K562 (cell line): Measurements from ENCODE around the gene HOXA5. TPM values are rescaled to one million over a fixed set of nuclear protein-coding genes. Genes with fewer than 3 reads are reported as not detected.

Experiments used
- CC2D1A ChIP-seq: fragments of 450-650 bp; IDR thresholded peaks from 2 replicates; pipeline ENCODE4 v1.6.1; 2017; ENCODE audit warnings: mild to moderate bottlenecking
- ZNF146 ChIP-seq: IDR thresholded peaks from one replicate; pipeline ENCODE4 v1.6.1; 2018; ENCODE audit warnings: missing compliant biosample characterization; ENCODE audit not compliant: unreplicated experiment
- polyA plus RNA-seq, 8 experiments: library from polyadenylated mRNA; depleted of rRNA in 4 of 8; stranded (reverse) in 5 of 8; unstranded in 3 of 8; fragments of >200 nt; fragmentation: Nextera tagmentation in 2 of 8; fragmentation: Illumina TruSeq in 1 of 8; extraction: Ambion mirVana in 2 of 8; extraction: Trizol in 1 of 8; gene quantifications; 2 replicates each; pipeline versions ENCODE4 v1.2.1 to v1.2.3, GENCODE V29; 2011 to 2014; ENCODE audit warnings: inconsistent platforms in 1 of 8, missing spikeins in 1 of 8
- total RNA-seq, 7 experiments: library from RNA; depleted of rRNA in 6 of 7; stranded (reverse); fragments of >200 nt in 6 of 7; fragmentation: Illumina TruSeq in 2 of 7; extraction: Trizol in 2 of 7; gene quantifications; 2 replicates each; pipeline versions ENCODE4 v1.2.1 to v1.2.3, GENCODE V29; 2011 to 2021; ENCODE audit warnings: low replicate concordance in 1 of 7
- TF ChIP-seq, protein P1 (sequence below): fragments of 200-600 bp; sonication (generic); IDR thresholded peaks from one replicate; pipeline ENCODE4 v1.6.1; 2012; ENCODE audit warnings: mild to moderate bottlenecking, low read depth, low read length, inconsistent platforms

Gene HOXA5
- total and polyA plus RNA-seq, 9 of the 15 experiments (the other 6 are each of a cell fraction or from before 2014, with no cell fraction given), result 0.13 TPM; not detected in 8

DNA sequence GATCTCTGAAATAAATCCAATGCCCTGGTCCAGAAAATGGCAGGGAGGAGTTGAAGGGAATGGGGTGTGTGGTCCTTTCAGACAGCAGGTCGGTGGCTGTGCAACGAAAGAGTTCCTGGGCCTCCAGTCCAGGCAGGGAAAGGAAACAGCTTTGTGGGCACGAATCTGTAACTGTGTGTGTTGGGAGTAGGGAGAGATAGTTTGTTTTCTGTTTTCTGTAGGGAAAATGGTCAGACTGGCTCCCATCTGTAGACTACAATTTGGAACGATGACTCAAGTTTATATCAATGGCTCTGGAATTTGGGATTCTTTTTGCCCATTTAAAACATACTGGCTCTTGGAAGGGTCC, 24.4 kb upstream of the HOXA5 start (continued):
- TF ChIP-seq, protein P1, sequence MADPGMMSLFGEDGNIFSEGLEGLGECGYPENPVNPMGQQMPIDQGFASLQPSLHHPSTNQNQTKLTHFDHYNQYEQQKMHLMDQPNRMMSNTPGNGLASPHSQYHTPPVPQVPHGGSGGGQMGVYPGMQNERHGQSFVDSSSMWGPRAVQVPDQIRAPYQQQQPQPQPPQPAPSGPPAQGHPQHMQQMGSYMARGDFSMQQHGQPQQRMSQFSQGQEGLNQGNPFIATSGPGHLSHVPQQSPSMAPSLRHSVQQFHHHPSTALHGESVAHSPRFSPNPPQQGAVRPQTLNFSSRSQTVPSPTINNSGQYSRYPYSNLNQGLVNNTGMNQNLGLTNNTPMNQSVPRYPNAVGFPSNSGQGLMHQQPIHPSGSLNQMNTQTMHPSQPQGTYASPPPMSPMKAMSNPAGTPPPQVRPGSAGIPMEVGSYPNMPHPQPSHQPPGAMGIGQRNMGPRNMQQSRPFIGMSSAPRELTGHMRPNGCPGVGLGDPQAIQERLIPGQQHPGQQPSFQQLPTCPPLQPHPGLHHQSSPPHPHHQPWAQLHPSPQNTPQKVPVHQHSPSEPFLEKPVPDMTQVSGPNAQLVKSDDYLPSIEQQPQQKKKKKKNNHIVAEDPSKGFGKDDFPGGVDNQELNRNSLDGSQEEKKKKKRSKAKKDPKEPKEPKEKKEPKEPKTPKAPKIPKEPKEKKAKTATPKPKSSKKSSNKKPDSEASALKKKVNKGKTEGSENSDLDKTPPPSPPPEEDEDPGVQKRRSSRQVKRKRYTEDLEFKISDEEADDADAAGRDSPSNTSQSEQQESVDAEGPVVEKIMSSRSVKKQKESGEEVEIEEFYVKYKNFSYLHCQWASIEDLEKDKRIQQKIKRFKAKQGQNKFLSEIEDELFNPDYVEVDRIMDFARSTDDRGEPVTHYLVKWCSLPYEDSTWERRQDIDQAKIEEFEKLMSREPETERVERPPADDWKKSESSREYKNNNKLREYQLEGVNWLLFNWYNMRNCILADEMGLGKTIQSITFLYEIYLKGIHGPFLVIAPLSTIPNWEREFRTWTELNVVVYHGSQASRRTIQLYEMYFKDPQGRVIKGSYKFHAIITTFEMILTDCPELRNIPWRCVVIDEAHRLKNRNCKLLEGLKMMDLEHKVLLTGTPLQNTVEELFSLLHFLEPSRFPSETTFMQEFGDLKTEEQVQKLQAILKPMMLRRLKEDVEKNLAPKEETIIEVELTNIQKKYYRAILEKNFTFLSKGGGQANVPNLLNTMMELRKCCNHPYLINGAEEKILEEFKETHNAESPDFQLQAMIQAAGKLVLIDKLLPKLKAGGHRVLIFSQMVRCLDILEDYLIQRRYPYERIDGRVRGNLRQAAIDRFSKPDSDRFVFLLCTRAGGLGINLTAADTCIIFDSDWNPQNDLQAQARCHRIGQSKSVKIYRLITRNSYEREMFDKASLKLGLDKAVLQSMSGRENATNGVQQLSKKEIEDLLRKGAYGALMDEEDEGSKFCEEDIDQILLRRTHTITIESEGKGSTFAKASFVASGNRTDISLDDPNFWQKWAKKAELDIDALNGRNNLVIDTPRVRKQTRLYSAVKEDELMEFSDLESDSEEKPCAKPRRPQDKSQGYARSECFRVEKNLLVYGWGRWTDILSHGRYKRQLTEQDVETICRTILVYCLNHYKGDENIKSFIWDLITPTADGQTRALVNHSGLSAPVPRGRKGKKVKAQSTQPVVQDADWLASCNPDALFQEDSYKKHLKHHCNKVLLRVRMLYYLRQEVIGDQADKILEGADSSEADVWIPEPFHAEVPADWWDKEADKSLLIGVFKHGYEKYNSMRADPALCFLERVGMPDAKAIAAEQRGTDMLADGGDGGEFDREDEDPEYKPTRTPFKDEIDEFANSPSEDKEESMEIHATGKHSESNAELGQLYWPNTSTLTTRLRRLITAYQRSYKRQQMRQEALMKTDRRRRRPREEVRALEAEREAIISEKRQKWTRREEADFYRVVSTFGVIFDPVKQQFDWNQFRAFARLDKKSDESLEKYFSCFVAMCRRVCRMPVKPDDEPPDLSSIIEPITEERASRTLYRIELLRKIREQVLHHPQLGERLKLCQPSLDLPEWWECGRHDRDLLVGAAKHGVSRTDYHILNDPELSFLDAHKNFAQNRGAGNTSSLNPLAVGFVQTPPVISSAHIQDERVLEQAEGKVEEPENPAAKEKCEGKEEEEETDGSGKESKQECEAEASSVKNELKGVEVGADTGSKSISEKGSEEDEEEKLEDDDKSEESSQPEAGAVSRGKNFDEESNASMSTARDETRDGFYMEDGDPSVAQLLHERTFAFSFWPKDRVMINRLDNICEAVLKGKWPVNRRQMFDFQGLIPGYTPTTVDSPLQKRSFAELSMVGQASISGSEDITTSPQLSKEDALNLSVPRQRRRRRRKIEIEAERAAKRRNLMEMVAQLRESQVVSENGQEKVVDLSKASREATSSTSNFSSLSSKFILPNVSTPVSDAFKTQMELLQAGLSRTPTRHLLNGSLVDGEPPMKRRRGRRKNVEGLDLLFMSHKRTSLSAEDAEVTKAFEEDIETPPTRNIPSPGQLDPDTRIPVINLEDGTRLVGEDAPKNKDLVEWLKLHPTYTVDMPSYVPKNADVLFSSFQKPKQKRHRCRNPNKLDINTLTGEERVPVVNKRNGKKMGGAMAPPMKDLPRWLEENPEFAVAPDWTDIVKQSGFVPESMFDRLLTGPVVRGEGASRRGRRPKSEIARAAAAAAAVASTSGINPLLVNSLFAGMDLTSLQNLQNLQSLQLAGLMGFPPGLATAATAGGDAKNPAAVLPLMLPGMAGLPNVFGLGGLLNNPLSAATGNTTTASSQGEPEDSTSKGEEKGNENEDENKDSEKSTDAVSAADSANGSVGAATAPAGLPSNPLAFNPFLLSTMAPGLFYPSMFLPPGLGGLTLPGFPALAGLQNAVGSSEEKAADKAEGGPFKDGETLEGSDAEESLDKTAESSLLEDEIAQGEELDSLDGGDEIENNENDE, result no peak
- TF ChIP-seq CC2D1A (no peak), ZNF146 (CRISPR knock-in tag) (no peak)
